Measurements from ENCODE around the gene ZBTB47.

The ZBTB47 gene

DNA sequence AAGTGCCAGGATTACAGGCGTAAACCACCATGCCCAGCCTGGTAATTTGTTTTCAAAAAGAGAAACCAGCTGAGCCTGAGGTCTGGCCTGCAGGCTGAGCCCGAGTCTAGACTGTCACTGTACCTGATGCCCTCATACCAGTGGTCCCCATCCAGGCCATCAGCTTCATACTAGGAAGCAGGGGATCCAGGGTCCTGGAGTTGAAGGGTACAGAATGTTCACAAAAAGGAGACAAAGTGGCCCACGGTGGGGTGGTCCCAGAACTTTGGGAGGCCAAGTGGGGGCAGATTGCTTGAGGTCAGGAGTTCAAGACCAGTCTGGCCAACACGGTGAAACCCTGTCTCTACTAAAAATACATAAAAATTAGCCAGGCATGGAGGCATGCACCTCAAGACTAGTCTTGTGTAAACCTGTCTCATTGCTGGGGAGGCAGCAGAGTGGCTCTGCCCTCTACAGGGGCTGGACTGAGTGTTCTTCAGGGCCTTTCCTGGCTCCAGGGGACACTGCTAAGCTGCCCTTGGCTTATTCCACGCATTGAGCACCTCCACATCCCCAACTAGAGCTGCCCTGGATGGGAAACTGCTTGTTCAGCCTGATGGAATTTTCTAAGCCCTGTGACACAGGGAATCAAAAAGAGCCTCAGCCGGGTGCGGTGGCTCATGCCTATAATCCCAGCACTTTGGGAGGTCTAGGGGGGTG, 57.0 kb downstream of the ZBTB47 start:
- H3K27me3 ChIP-seq (ENCODE audit: insufficient read depth, low read length, poor library complexity) = peaks cover 9% of the 10 kb centered on the region
- ATAC-seq (ENCODE audit: insufficient read depth, low read depth) = no peak

DNA sequence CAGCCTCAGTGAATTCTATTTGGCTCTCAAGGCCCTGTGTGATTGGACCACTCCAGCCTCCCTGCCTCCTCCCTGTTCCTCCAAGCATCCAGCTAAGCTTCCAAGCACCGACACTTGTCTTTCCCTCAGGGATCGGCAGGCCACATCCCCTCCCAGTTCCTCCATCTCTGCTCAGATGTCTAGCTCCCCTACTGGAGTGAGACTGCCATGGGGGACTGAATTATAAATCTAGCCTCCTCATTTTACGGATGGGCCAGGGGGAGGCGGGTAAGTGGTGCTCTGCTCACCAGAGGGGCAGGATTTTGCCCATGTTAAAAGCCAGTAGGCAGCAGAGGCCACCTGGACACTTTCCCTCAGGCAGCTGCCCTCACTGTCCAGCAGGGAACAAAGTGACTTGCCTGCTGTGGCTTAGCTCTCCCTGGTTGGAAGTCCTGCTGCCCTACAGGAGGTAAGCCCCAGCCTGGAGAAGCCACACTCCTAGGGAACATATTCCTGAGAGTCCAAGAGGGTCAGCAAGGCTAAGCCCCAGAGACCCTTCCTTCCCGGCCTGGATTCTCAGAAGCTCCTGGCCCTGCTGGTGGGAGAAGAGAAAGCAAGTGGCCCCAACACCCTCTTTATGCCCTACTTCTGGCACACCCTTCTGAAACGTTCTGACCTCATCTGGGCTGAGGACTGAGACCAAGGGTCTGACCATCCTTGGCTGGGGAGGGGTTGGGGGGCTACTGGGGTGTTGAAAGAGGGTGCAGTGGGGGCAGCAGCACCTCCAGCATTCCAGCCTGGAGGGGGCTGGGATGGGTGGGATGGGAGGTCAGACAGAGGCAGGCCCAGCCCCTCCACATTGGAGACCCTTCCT, 58.2 kb downstream of the ZBTB47 start:
- H3K36me3 ChIP-seq (ENCODE audit: insufficient read depth, low read length) = no peaks in the 10 kb centered on the region
- no peaks in the 10 kb centered on the region for H3K79me2 ChIP-seq (ENCODE audit: insufficient read depth, low read length)
- ATAC-seq (ENCODE audit: insufficient read depth, low read depth) (no peak), DNase-seq (no peak)
- no peak overlapping the region for H3K4me2 ChIP-seq (ENCODE audit: insufficient read depth, low read length)
- H3K9ac ChIP-seq (ENCODE audit: low read depth, low read length) = no peak overlapping the region
- no peak overlapping the region for H3K27ac ChIP-seq (ENCODE audit: low read length)
- peaks cover 2% of the 10 kb centered on the region; the same call in 1 of the 2 replicates for H4K20me1 ChIP-seq (ENCODE audit: insufficient read depth, low read length)
- H3K4me3 ChIP-seq (ENCODE audit: low read depth in 1 of 2, low read length in 2 of 2) = no peak overlapping the region
- no peaks in the 10 kb centered on the region for H3K4me1 ChIP-seq (ENCODE audit: insufficient read depth, low read length)
- no peak for TF ChIP-seq EZH2 (IDR thresholded peaks at IDR 0.05; ENCODE audit: borderline replicate concordance, low read depth, low read length, severe bottlenecking)
- TF ChIP-seq, protein P1, sequence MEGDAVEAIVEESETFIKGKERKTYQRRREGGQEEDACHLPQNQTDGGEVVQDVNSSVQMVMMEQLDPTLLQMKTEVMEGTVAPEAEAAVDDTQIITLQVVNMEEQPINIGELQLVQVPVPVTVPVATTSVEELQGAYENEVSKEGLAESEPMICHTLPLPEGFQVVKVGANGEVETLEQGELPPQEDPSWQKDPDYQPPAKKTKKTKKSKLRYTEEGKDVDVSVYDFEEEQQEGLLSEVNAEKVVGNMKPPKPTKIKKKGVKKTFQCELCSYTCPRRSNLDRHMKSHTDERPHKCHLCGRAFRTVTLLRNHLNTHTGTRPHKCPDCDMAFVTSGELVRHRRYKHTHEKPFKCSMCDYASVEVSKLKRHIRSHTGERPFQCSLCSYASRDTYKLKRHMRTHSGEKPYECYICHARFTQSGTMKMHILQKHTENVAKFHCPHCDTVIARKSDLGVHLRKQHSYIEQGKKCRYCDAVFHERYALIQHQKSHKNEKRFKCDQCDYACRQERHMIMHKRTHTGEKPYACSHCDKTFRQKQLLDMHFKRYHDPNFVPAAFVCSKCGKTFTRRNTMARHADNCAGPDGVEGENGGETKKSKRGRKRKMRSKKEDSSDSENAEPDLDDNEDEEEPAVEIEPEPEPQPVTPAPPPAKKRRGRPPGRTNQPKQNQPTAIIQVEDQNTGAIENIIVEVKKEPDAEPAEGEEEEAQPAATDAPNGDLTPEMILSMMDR (IDR thresholded peaks at IDR 0.05; ENCODE audit: borderline replicate concordance, extremely low read depth, low read length, poor library complexity, severe bottlenecking) = no peak
- peaks cover 5% of the 10 kb centered on the region for H3K27me3 ChIP-seq (ENCODE audit: insufficient read depth, low read length, poor library complexity)
- no peaks in the 10 kb centered on the region for H3K9me3 ChIP-seq (ENCODE audit: insufficient read depth, low read length, severe bottlenecking)
- H2AFZ ChIP-seq (ENCODE audit: low read depth, low read length) = no peak overlapping the region

More for the DNA sequence above, 57.0 kb downstream of the ZBTB47 start:
- Histone ChIP-seq H3K79me2 (ENCODE audit: insufficient read depth, low read length) (no peaks in the 10 kb centered on the region), H3K4me1 (ENCODE audit: insufficient read depth, low read length) (no peaks in the 10 kb centered on the region), H3K9ac (ENCODE audit: low read depth, low read length) (no peak overlapping the region), H3K9me3 (ENCODE audit: insufficient read depth, low read length, severe bottlenecking) (no peaks in the 10 kb centered on the region), H2AFZ (ENCODE audit: low read depth, low read length) (no peak overlapping the region), H3K36me3 (ENCODE audit: insufficient read depth, low read length) (no peaks in the 10 kb centered on the region), H3K4me2 (ENCODE audit: insufficient read depth, low read length) (no peak overlapping the region), H4K20me1 (ENCODE audit: insufficient read depth, low read length) (peaks cover 2% of the 10 kb centered on the region), H3K27ac (ENCODE audit: low read length) (no peak overlapping the region), H3K4me3 (ENCODE audit: low read depth in 1 of 2, low read length in 2 of 2) (no peak overlapping the region)
- TF ChIP-seq, protein P1 (IDR thresholded peaks at IDR 0.05; ENCODE audit: borderline replicate concordance, extremely low read depth, low read length, poor library complexity, severe bottlenecking) = no peak
- TF ChIP-seq EZH2 (IDR thresholded peaks at IDR 0.05; ENCODE audit: borderline replicate concordance, low read depth, low read length, severe bottlenecking) = no peak
- no peak for DNase-seq

DNA sequence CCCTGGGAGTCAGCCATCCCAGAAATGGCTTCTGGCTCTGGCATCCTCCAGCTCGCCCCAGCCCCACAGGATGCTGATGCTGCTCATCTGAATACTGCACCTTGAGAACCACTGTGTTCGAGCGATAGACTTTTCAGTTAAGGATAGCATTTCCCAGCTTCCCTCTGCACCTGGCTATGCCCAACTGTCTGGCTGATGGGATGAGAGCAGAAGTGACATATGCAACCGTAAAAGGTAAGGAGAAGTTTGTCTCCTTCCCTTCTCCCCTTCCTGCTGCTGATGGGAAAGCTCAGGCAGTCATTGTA, 58.8 kb downstream of the ZBTB47 start:
- TF ChIP-seq, protein P1 (IDR thresholded peaks at IDR 0.05; ENCODE audit: borderline replicate concordance, extremely low read depth, low read length, poor library complexity, severe bottlenecking) = no peak
- no peak for TF ChIP-seq EZH2 (IDR thresholded peaks at IDR 0.05; ENCODE audit: borderline replicate concordance, low read depth, low read length, severe bottlenecking)

More for the DNA sequence above, 58.8 kb downstream of the ZBTB47 start:
- Histone ChIP-seq H3K9ac (ENCODE audit: low read depth, low read length) (no peak overlapping the region), H3K4me1 (ENCODE audit: insufficient read depth, low read length) (no peaks in the 10 kb centered on the region), H2AFZ (ENCODE audit: low read depth, low read length) (no peak overlapping the region), H3K4me3 (ENCODE audit: low read depth in 1 of 2, low read length in 2 of 2) (no peak overlapping the region), H3K79me2 (ENCODE audit: insufficient read depth, low read length) (no peaks in the 10 kb centered on the region), H3K9me3 (ENCODE audit: insufficient read depth, low read length, severe bottlenecking) (no peaks in the 10 kb centered on the region), H3K4me2 (ENCODE audit: insufficient read depth, low read length) (no peak overlapping the region), H3K27ac (ENCODE audit: low read length) (no peak overlapping the region), H3K36me3 (ENCODE audit: insufficient read depth, low read length) (no peaks in the 10 kb centered on the region), H3K27me3 (ENCODE audit: insufficient read depth, low read length, poor library complexity) (peaks cover 5% of the 10 kb centered on the region), H4K20me1 (ENCODE audit: insufficient read depth, low read length) (peaks cover 2% of the 10 kb centered on the region; the same call in 1 of the 2 replicates)
- DNase-seq = no peak
- no peak for ATAC-seq (ENCODE audit: insufficient read depth, low read depth)

Data from DND-41 (cell line).